ENCODE results near the gene PPP2R2B. TPM values are rescaled to one million over a fixed set of nuclear protein-coding genes. Genes with fewer than 3 reads are reported as not detected.

Gene PPP2R2B
- total RNA-seq, 1 donor = 5.4 TPM

- Histone ChIP-seq H3K27me3 (ENCODE audit: insufficient read depth, low read length) (no peaks in the 10 kb centered on the region), H3K9me3 (ENCODE audit: low read depth, low read length) (no peaks in the 10 kb centered on the region), H3K4me3 (ENCODE audit: low read length) (no peak overlapping the region), H3K4me1 (ENCODE audit: insufficient read depth, low read length) (no peaks in the 10 kb centered on the region)
These were observed 10.4 kb downstream of the PPP2R2B start for GRCh38 chr5:146867996-146868708.

- no peaks in the 10 kb centered on the region for H3K9me3 ChIP-seq (ENCODE audit: low read depth, low read length)
- H3K4me3 ChIP-seq (ENCODE audit: low read length) = no peak overlapping the region
- no peaks in the 10 kb centered on the region for H3K4me1 ChIP-seq (ENCODE audit: insufficient read depth, low read length)
- no peaks in the 10 kb centered on the region for H3K27me3 ChIP-seq (ENCODE audit: insufficient read depth, low read length)
These were observed 12.3 kb downstream of the PPP2R2B start for GRCh38 chr5:146866263-146866662.

GRCh38 chr5:146862641-146863040 is 15.9 kb downstream of the PPP2R2B start:
- no peak overlapping the region for H3K4me3 ChIP-seq (ENCODE audit: low read length)
- no peaks in the 10 kb centered on the region for H3K9me3 ChIP-seq (ENCODE audit: low read depth, low read length)
- H3K4me1 ChIP-seq (ENCODE audit: insufficient read depth, low read length) = no peaks in the 10 kb centered on the region

GRCh38 chr5:146860213-146860893 is 18.2 kb downstream of the PPP2R2B start:
- no peak overlapping the region for H3K4me3 ChIP-seq (ENCODE audit: low read length)
- H3K9me3 ChIP-seq (ENCODE audit: low read depth, low read length) = no peaks in the 10 kb centered on the region
- H3K4me1 ChIP-seq (ENCODE audit: insufficient read depth, low read length) = no peaks in the 10 kb centered on the region
- H3K27me3 ChIP-seq (ENCODE audit: insufficient read depth, low read length) = no peaks in the 10 kb centered on the region

More at GRCh38 chr5:146862641-146863040, 15.9 kb downstream of the PPP2R2B start:
- no peaks in the 10 kb centered on the region for H3K27me3 ChIP-seq (ENCODE audit: insufficient read depth, low read length)

- H3K9me3 ChIP-seq (ENCODE audit: low read depth, low read length) = no peaks in the 10 kb centered on the region
- no peaks in the 10 kb centered on the region for H3K4me1 ChIP-seq (ENCODE audit: insufficient read depth, low read length)
- H3K27me3 ChIP-seq (ENCODE audit: insufficient read depth, low read length) = no peaks in the 10 kb centered on the region
- no peak overlapping the region for H3K4me3 ChIP-seq (ENCODE audit: low read length)
These were observed 26.5 kb downstream of the PPP2R2B start for GRCh38 chr5:146852089-146852488.

- Histone ChIP-seq H3K4me3 (ENCODE audit: low read length) (no peak overlapping the region), H3K4me1 (ENCODE audit: insufficient read depth, low read length) (no peaks in the 10 kb centered on the region), H3K27me3 (ENCODE audit: insufficient read depth, low read length) (no peaks in the 10 kb centered on the region), H3K9me3 (ENCODE audit: low read depth, low read length) (no peaks in the 10 kb centered on the region)
These were observed 27.4 kb downstream of the PPP2R2B start for GRCh38 chr5:146851133-146851532.

GRCh38 chr5:146849694-146850303 is 28.8 kb downstream of the PPP2R2B start:
- Histone ChIP-seq H3K4me3 (ENCODE audit: low read length) (no peak overlapping the region), H3K9me3 (ENCODE audit: low read depth, low read length) (no peaks in the 10 kb centered on the region), H3K4me1 (ENCODE audit: insufficient read depth, low read length) (no peaks in the 10 kb centered on the region), H3K27me3 (ENCODE audit: insufficient read depth, low read length) (no peaks in the 10 kb centered on the region)

GRCh38 chr5:146848133-146848532 is 30.4 kb downstream of the PPP2R2B start:
- H3K27me3 ChIP-seq (ENCODE audit: insufficient read depth, low read length) = no peaks in the 10 kb centered on the region
- H3K4me1 ChIP-seq (ENCODE audit: insufficient read depth, low read length) = no peaks in the 10 kb centered on the region
- H3K4me3 ChIP-seq (ENCODE audit: low read length) = no peak overlapping the region
- H3K9me3 ChIP-seq (ENCODE audit: low read depth, low read length) = no peaks in the 10 kb centered on the region

- H3K27me3 ChIP-seq (ENCODE audit: insufficient read depth, low read length) = no peaks in the 10 kb centered on the region
- H3K4me3 ChIP-seq (ENCODE audit: low read length) = no peak overlapping the region
- peaks cover 8% of the 10 kb centered on the region for H3K9me3 ChIP-seq (ENCODE audit: low read depth, low read length)
- no peaks in the 10 kb centered on the region for H3K4me1 ChIP-seq (ENCODE audit: insufficient read depth, low read length)
These were observed 38.5 kb downstream of the PPP2R2B start for GRCh38 chr5:146840016-146840415.

GRCh38 chr5:146836226-146836842 is 42.2 kb downstream of the PPP2R2B start:
- no peaks in the 10 kb centered on the region for H3K27me3 ChIP-seq (ENCODE audit: insufficient read depth, low read length)
- no peak overlapping the region for H3K4me3 ChIP-seq (ENCODE audit: low read length)
- no peaks in the 10 kb centered on the region for H3K4me1 ChIP-seq (ENCODE audit: insufficient read depth, low read length)
- H3K9me3 ChIP-seq (ENCODE audit: low read depth, low read length) = peaks cover 8% of the 10 kb centered on the region

GRCh38 chr5:146832985-146833732 is 45.4 kb downstream of the PPP2R2B start:
- H3K27me3 ChIP-seq (ENCODE audit: insufficient read depth, low read length) = no peaks in the 10 kb centered on the region
- H3K9me3 ChIP-seq (ENCODE audit: low read depth, low read length) = no peaks in the 10 kb centered on the region
- H3K4me3 ChIP-seq (ENCODE audit: low read length) = no peak overlapping the region
- no peaks in the 10 kb centered on the region for H3K4me1 ChIP-seq (ENCODE audit: insufficient read depth, low read length)

- Histone ChIP-seq H3K4me1 (ENCODE audit: insufficient read depth, low read length) (no peaks in the 10 kb centered on the region), H3K27me3 (ENCODE audit: insufficient read depth, low read length) (no peaks in the 10 kb centered on the region), H3K4me3 (ENCODE audit: low read length) (no peak overlapping the region), H3K9me3 (ENCODE audit: low read depth, low read length) (no peaks in the 10 kb centered on the region)
These were observed 50.2 kb downstream of the PPP2R2B start for GRCh38 chr5:146828385-146828784.

GRCh38 chr5:146827901-146828300 is 50.7 kb downstream of the PPP2R2B start:
- H3K4me3 ChIP-seq (ENCODE audit: low read length) = no peak overlapping the region
- no peaks in the 10 kb centered on the region for H3K27me3 ChIP-seq (ENCODE audit: insufficient read depth, low read length)
- no peaks in the 10 kb centered on the region for H3K9me3 ChIP-seq (ENCODE audit: low read depth, low read length)

GRCh38 chr5:146825033-146825432 is 53.5 kb downstream of the PPP2R2B start:
- Histone ChIP-seq H3K9me3 (ENCODE audit: low read depth, low read length) (no peaks in the 10 kb centered on the region), H3K4me1 (ENCODE audit: insufficient read depth, low read length) (no peaks in the 10 kb centered on the region), H3K27me3 (ENCODE audit: insufficient read depth, low read length) (no peaks in the 10 kb centered on the region), H3K4me3 (ENCODE audit: low read length) (no peak overlapping the region)

More at GRCh38 chr5:146827901-146828300, 50.7 kb downstream of the PPP2R2B start:
- no peaks in the 10 kb centered on the region for H3K4me1 ChIP-seq (ENCODE audit: insufficient read depth, low read length)
